Vagina (tissue), 2 donors: ENCODE measurements around the gene HDHD5. TPM values are rescaled to one million over a fixed set of nuclear protein-coding genes. Genes with fewer than 3 reads are reported as not detected.

ENCODE experiments used
- DNase-seq, 2 donors: peaks; one replicate each; pipeline ENCODE4 v3.0.0-alpha.2; 2017; ENCODE audit errors: extremely low spot score in 2 of 2
- H3K27ac ChIP-seq: fragments of 200-600 bp; sonication (generic); one replicate; pipeline ENCODE4 v1.5.1; 2019
- H3K27me3 ChIP-seq: fragments of 200-600 bp; sonication (generic); one replicate; pipeline ENCODE4 v1.5.1; 2019
- H3K36me3 ChIP-seq, 2 donors: fragments of 200-600 bp; sonication (generic); one replicate each; pipeline ENCODE4 v1.5.1; 2017 to 2019
- H3K4me1 ChIP-seq: fragments of 200-600 bp; sonication (generic); one replicate; pipeline ENCODE4 v1.5.1; 2019
- H3K4me3 ChIP-seq, 2 donors: fragments of 200-600 bp; sonication (generic); 1 replicate in 1 of 2; 2 replicates in 1 of 2; pipeline ENCODE4 v1.5.1; 2016 to 2019
- H3K9me3 ChIP-seq: fragments of 200-600 bp; sonication (generic); one replicate; pipeline ENCODE4 v1.5.1; 2019
- CTCF ChIP-seq, 3 experiments: fragments of 450-650 bp in 2 of 3; fragments of 200-600 bp in 1 of 3; sonication (generic) in 1 of 3; IDR thresholded peaks; one replicate each; pipeline ENCODE4 v1.5.1; 2017 to 2019; ENCODE audit warnings: antibody characterized with exemption in 3 of 3, mild to moderate bottlenecking in 2 of 3, moderate library complexity in 2 of 3
- POLR2A ChIP-seq, 2 donors: fragments of 450-650 bp; IDR thresholded peaks; one replicate each; pipeline ENCODE4 v1.6.1; 2017; ENCODE audit warnings: antibody characterized with exemption in 2 of 2, mild to moderate bottlenecking in 2 of 2, moderate library complexity in 2 of 2
- POLR2AphosphoS5 ChIP-seq, 2 donors: sonication (generic); formaldehyde crosslinking; IDR thresholded peaks; one replicate each; pipeline ENCODE4 v1.9.0; 2017; ENCODE audit warnings: antibody characterized with exemption in 2 of 2, mild to moderate bottlenecking in 2 of 2, low read depth in 1 of 2; ENCODE audit not compliant: insufficient read depth in 1 of 2
- intact Hi-C: fragments of 100-400 bp; cut with DNase I; formaldehyde crosslinking; loops from one replicate; pipeline ENCODE4 v1.15.1; 2023
- total RNA-seq: library from RNA; depleted of rRNA; stranded (reverse); fragments of >200 nt; gene quantifications from one replicate; pipeline ENCODE4 v1.2.3, GENCODE V29; 2016

The HDHD5 gene
- total RNA-seq, 1 donor from 2014 or later, result 30.0 TPM

GRCh38 chr22:17109113-17109865 is 49.8 kb downstream of the HDHD5 start:
- TF ChIP-seq POLR2A (IDR thresholded peaks at IDR 0.05) (no peak), CTCF (IDR thresholded peaks at IDR 0.05) (no peak), POLR2AphosphoS5 (IDR thresholded peaks at IDR 0.05; ENCODE audit: insufficient read depth in 1 of 2, low read depth in 1 of 2) (no peak)
- intact Hi-C loops, result no loop called here
- H3K4me1 ChIP-seq, result no peaks in the 10 kb centered on the region
- no peaks in the 10 kb centered on the region for H3K27me3 ChIP-seq
- no peak for DNase-seq
- H3K36me3 ChIP-seq, result peaks cover 0 to 47% of the 10 kb centered on the region in 2 donors
- H3K27ac ChIP-seq, result no peak overlapping the region
- no peak overlapping the region for H3K4me3 ChIP-seq
- H3K9me3 ChIP-seq, result no peaks in the 10 kb centered on the region

- Histone ChIP-seq H3K27ac (no peak overlapping the region), H3K4me3 (no peak overlapping the region), H3K27me3 (no peaks in the 10 kb centered on the region), H3K9me3 (no peaks in the 10 kb centered on the region), H3K36me3 (peaks cover 0 to 49% of the 10 kb centered on the region in 2 donors), H3K4me1 (no peaks in the 10 kb centered on the region)
- no peak for TF ChIP-seq POLR2AphosphoS5 (IDR thresholded peaks at IDR 0.05; ENCODE audit: insufficient read depth in 1 of 2, low read depth in 1 of 2)
- no peak for TF ChIP-seq POLR2A (IDR thresholded peaks at IDR 0.05)
- TF ChIP-seq CTCF (IDR thresholded peaks at IDR 0.05), result no peak
- intact Hi-C loops, result no loop called here
- no peak for DNase-seq
Observed at GRCh38 chr22:17108256-17109112, 50.6 kb downstream of the HDHD5 start.

GRCh38 chr22:17107547-17107810 is 51.6 kb downstream of the HDHD5 start:
- TF ChIP-seq POLR2AphosphoS5 (IDR thresholded peaks at IDR 0.05; ENCODE audit: insufficient read depth in 1 of 2, low read depth in 1 of 2) (no peak), POLR2A (IDR thresholded peaks at IDR 0.05) (no peak), CTCF (IDR thresholded peaks at IDR 0.05) (no peak)
- H3K4me1 ChIP-seq, result no peaks in the 10 kb centered on the region
- peaks cover 0 to 59% of the 10 kb centered on the region in 2 donors for H3K36me3 ChIP-seq
- DNase-seq, result no peak
- no peak overlapping the region for H3K4me3 ChIP-seq
- intact Hi-C loops, result no loop called here
- no peaks in the 10 kb centered on the region for H3K27me3 ChIP-seq
- no peak overlapping the region for H3K27ac ChIP-seq
- no peaks in the 10 kb centered on the region for H3K9me3 ChIP-seq

GRCh38 chr22:17106785-17107546 is 52.1 kb downstream of the HDHD5 start:
- Histone ChIP-seq H3K4me3 (no peak overlapping the region), H3K27ac (no peak overlapping the region), H3K36me3 (peaks cover 0 to 64% of the 10 kb centered on the region in 2 donors), H3K4me1 (no peaks in the 10 kb centered on the region), H3K9me3 (no peaks in the 10 kb centered on the region), H3K27me3 (no peaks in the 10 kb centered on the region)
- DNase-seq, result no peak
- TF ChIP-seq POLR2AphosphoS5 (IDR thresholded peaks at IDR 0.05; ENCODE audit: insufficient read depth in 1 of 2, low read depth in 1 of 2) (no peak), POLR2A (IDR thresholded peaks at IDR 0.05) (no peak), CTCF (IDR thresholded peaks at IDR 0.05) (no peak)
- intact Hi-C loops, result no loop called here
